T-cell (primary cell): ENCODE results near the gene ULK4. TPM values are rescaled to one million over a fixed set of nuclear protein-coding genes. Genes with fewer than 3 reads are reported as not detected.

ENCODE experiments used
- ATAC-seq, 4 experiments: fragments of 200-7000 bp in 3 of 4; fragments of 150-1000 bp in 1 of 4; cut with Tn5 transposase; replicated peaks in 1 of 4; 1 replicate in 3 of 4; 2 replicates in 1 of 4; pipeline ENCODE4 v1.10.0; 2021; ENCODE audit warnings: moderate library complexity in 3 of 4, mild to moderate bottlenecking in 2 of 4, moderate number of reproducible peaks in 1 of 4
- CTCF ChIA-PET, 2 donors: fragments of 300-600 bp; sonication (Branson Sonifier 250); formaldehyde crosslinking; loops; one replicate each; lab custom pipeline; 2022; ENCODE audit warnings: antibody characterized with exemption in 2 of 2; lab: Charles Lee
- POLR2A ChIA-PET, 2 donors: fragments of 300-600 bp; sonication (Branson Sonifier 250); formaldehyde crosslinking; loops; one replicate each; lab custom pipeline; 2022; ENCODE audit warnings: antibody characterized with exemption in 2 of 2; lab: Charles Lee
- DNase-seq, 35 experiments: peaks; one replicate each; pipeline versions ENCODE4 v3.0.0 to v3.0.0-alpha.2; 2013 to 2023
- H3K27ac ChIP-seq: one replicate; pipeline ENCODE4 v1.5.1; 2013; ENCODE audit warnings: low read length
- H3K27me3 ChIP-seq, 2 experiments: replicated peaks in 1 of 2; 1 replicate in 1 of 2; 2 replicates in 1 of 2; pipeline versions ENCODE4 v1.6.1 to v1.7.0; 2013; ENCODE audit warnings: low read length in 1 of 2, mixed read lengths in 1 of 2; ENCODE audit not compliant: control insufficient read depth in 2 of 2, insufficient read depth in 2 of 2; ENCODE audit errors: extremely low read depth in 1 of 2
- H3K36me3 ChIP-seq, 2 donors: 1 replicate in 1 of 2; 2 replicates in 1 of 2; pipeline versions ENCODE4 v1.6.1 to v1.7.0; 2013; ENCODE audit warnings: low read length in 1 of 2; ENCODE audit not compliant: control insufficient read depth in 2 of 2, insufficient read depth in 1 of 2; ENCODE audit errors: extremely low read depth in 1 of 2
- H3K4me1 ChIP-seq, 2 experiments: 1 replicate in 1 of 2; 2 replicates in 1 of 2; pipeline versions ENCODE4 v1.6.1 to v1.7.0; 2013; ENCODE audit warnings: low read length in 2 of 2, mixed read lengths in 1 of 2; ENCODE audit not compliant: insufficient read depth in 2 of 2, control insufficient read depth in 1 of 2; ENCODE audit errors: extremely low read depth in 1 of 2
- H3K4me3 ChIP-seq, 2 donors: 1 replicate in 1 of 2; 2 replicates in 1 of 2; pipeline versions ENCODE4 v1.5.1 to v1.7.0; 2013; ENCODE audit warnings: mild to moderate bottlenecking in 2 of 2, low read length in 1 of 2, moderate library complexity in 1 of 2; ENCODE audit not compliant: control insufficient read depth in 1 of 2; ENCODE audit errors: extremely low read depth in 1 of 2
- H3K9me3 ChIP-seq: 2 replicates; pipeline ENCODE4 v1.7.0; 2013
- H3K27ac Mint-ChIP-seq, 2 donors: one replicate each; pipeline ENCODE4 v1.8.0; 2020 to 2021; ENCODE audit warnings: mild to moderate bottlenecking in 2 of 2, mixed read lengths in 2 of 2
- H3K27me3 Mint-ChIP-seq, 2 donors: one replicate each; pipeline ENCODE4 v1.8.0; 2021 to 2022; ENCODE audit warnings: mixed read lengths in 2 of 2
- H3K36me3 Mint-ChIP-seq: one replicate; pipeline ENCODE4 v1.8.0; 2021; ENCODE audit warnings: mixed read lengths
- H3K4me1 Mint-ChIP-seq, 3 donors: one replicate each; pipeline ENCODE4 v1.8.0; 2020 to 2022; ENCODE audit warnings: mixed read lengths in 3 of 3, mild to moderate bottlenecking in 1 of 3
- H3K4me3 Mint-ChIP-seq, 3 donors: one replicate each; pipeline ENCODE4 v1.8.0; 2020 to 2022; ENCODE audit warnings: mild to moderate bottlenecking in 3 of 3, mixed read lengths in 3 of 3, moderate library complexity in 3 of 3
- H3K9me3 Mint-ChIP-seq, 3 donors: one replicate each; pipeline ENCODE4 v1.8.0; 2020 to 2022; ENCODE audit warnings: mixed read lengths in 3 of 3
- WGBS: methylation state at CpG from one replicate; pipeline ENCODE4 v1.1.5; 2013; ENCODE audit warnings: missing lambda C conversion rate; ENCODE audit not compliant: insufficient coverage; 5-methylcytosine and 5-hydroxymethylcytosine counted together
- total RNA-seq, 35 experiments: library from RNA in 6 of 35; stranded (reverse) in 6 of 35; fragments of 120-200 nt in 1 of 35; gene quantifications; one replicate each; pipeline versions ENCODE4 v1.2.1 to v1.2.4 and lab custom pipeline; 2013 to 2026

ULK4 gene
- total RNA-seq (10 to 100 TPM; 17.5 to 28.2 (median 19.7) TPM), total RNA-seq (lab: John Stamatoyannopoulos, UW) (13.0 to 42.8 (median 27.4) reads per million in 29 experiments)
- 25.5 TPM for total RNA-seq (2013)

DNA sequence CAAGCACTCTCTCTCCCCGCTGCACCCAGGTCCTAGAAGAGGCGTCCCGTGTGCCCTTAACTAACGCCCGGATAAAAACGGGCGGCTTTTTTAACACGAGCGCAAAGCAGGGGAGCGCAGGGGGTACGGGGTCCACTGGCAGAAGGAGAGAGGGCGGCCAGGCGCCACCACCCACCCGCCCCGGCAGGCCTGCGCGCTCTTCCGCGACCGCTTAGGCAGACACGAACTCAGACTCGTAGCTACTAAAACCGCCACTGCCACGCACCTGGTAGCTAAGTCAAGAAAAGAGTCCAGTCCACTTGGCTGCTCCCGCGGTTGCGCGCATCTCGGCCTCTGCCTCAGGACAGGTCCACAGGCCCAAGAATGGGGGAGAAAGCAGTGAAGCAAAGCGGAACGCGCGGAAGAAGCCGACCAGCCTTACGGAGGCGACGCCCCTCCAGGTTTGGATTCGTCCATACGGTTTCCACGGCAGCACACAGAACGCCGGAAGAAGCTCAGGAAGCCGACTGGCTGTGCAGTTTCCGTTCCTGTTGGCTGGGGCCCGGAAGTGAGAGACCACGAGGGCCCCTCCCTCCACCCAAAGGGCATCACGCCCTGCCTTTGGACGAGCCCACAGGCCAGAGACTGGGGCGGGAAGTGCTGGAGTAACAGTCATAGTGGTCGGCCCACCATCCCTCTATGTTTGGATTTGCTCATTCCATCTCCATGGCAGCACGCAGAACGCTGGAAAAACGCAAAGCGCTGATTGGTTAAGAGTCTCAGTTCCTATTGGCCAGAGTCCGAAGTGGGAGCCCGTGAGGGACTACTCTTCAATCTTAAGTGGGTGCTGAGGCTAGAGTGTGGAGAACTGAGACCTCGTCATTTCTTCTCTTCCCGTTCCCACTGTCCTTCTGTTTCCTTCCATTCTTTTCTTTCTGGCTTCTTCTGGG is at the start of gene ULK4:
Gene ULK4 (minus strand): TSS at position 353 of the 929 bp plus-strand sequence. CDS start 7,344 bp downstream, outside the sequence.
- H3K36me3 Mint-ChIP-seq: no peaks in the 10 kb centered on the region
- H3K4me3 Mint-ChIP-seq: peak within 1 kb of the TSS; percentile 95 to 100 (median 99)
- POLR2A ChIA-PET: interaction anchor here (0.6 to 1.0 kb wide), 8 partner anchors 11 to 1485 kb away, joined by 4 to 12 read pairs (median 6); partner anchors contain the start of gene CTNNB1 (in 1 of the 2)
- Histone ChIP-seq H3K27me3 (no peaks in the 10 kb centered on the region), H3K4me1 (peaks cover 3 to 18% of the 10 kb centered on the region in 2 experiments), H3K9me3 (no peaks in the 10 kb centered on the region), H3K27ac (peak within 1 kb of the TSS; percentile 73), H3K4me3 (peak within 1 kb of the TSS; percentile 83 to 91), H3K36me3 (no peaks in the 10 kb centered on the region)
- H3K9me3 Mint-ChIP-seq: no peaks in the 10 kb centered on the region
- peak within 1 kb of the TSS; percentile 92 to 98 for H3K27ac Mint-ChIP-seq
- ATAC-seq (peak; percentile 90 to 94 (median 92)), DNase-seq (peak; percentile 86 to 98 (median 93))
- H3K27me3 Mint-ChIP-seq: no peaks in the 10 kb centered on the region
- CTCF ChIA-PET: interaction anchor here (0.6 to 1.0 kb wide), 6 partner anchors 9 to 1505 kb away, joined by 3 to 9 read pairs (median 5); partner anchors contain the start of gene RPL14 (in 1 of the 2)
- WGBS: under 1% methylated on average over 44 of the region's 58 CpGs
- peaks cover 18 to 23% (median 20%) of the 10 kb centered on the region in 3 donors for H3K4me1 Mint-ChIP-seq

DNA sequence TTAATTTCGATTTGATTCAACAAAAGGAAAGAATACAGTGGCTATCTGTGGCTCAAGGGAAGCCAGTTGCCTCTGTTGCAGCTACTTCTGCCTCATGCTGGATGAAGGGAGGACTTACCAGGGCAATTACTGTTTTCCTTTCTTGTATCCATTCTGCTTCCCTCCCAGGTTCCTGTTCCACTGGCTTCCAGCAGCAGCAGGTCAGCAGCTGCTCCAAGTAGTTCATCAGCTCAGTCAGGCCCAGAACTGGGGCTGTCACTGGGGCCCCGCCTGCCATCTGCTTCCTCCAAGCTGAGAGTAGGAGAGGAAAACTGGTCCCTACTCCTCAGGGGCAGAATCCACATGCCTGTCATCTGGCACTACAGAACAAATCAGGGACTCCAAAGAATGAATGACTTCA is 48.6 kb upstream of the ULK4 start:
- CTCF ChIA-PET: no interaction called here
- POLR2A ChIA-PET: no interaction called here
- H3K27ac Mint-ChIP-seq: peak overlapping the region in 1 of 2 donors; percentile 28

DNA sequence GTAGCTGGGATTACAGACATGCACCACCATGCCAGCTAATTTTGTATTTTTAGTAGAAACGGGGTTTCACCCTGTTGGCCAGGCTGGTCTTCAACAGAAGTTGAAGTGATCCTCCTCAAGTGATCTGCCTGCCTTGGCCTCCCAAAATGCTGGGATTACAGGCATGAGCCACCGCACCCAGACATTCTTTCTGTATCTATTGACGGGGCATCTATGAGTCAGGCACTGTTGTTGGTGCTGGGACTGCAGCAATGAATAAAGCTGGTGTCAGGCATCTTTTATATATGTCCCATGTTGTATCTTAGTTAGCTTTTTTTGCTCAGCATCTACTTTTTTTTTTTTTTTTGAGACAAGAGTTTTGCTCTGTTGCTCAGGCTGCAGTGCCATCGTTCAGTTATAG is 47.6 kb upstream of the ULK4 start:
- DNase-seq (no peak), ATAC-seq (no peak)
- Histone ChIP-seq H3K4me1 (peaks cover 4 to 11% of the 10 kb centered on the region in 2 experiments), H3K27me3 (no peaks in the 10 kb centered on the region), H3K9me3 (no peaks in the 10 kb centered on the region), H3K36me3 (no peaks in the 10 kb centered on the region), H3K27ac (no peak overlapping the region), H3K4me3 (no peak overlapping the region)
- Mint-ChIP-seq H3K36me3 (no peaks in the 10 kb centered on the region), H3K4me3 (no peak overlapping the region), H3K27me3 (no peaks in the 10 kb centered on the region), H3K27ac (no peak overlapping the region), H3K9me3 (no peaks in the 10 kb centered on the region), H3K4me1 (peaks cover 12 to 13% (median 12%) of the 10 kb centered on the region in 3 donors)
- CTCF ChIA-PET: no interaction called here
- 89% methylated on average over 3 of the region's 4 CpGs for WGBS
- POLR2A ChIA-PET: interaction anchor here in 1 of 2 donors (0.6 kb wide), 1 partner anchor 11 kb away, joined by 3 read pairs; no protein-coding TSS in a partner anchor

More for the DNA sequence above, 48.6 kb upstream of the ULK4 start:
- Mint-ChIP-seq H3K4me3 (no peak overlapping the region), H3K4me1 (peaks cover 23 to 24% (median 23%) of the 10 kb centered on the region in 3 donors), H3K9me3 (no peaks in the 10 kb centered on the region), H3K36me3 (no peaks in the 10 kb centered on the region), H3K27me3 (no peaks in the 10 kb centered on the region)
- no peak for DNase-seq
- peaks cover 13 to 22% of the 10 kb centered on the region in 2 experiments for H3K4me1 ChIP-seq
- no CpG with 5 or more reads among the region's 2 CpGs for WGBS
- no peak overlapping the region for H3K27ac ChIP-seq
- H3K36me3 ChIP-seq: no peaks in the 10 kb centered on the region
- H3K9me3 ChIP-seq: no peaks in the 10 kb centered on the region
- no peak for ATAC-seq
- no peaks in the 10 kb centered on the region for H3K27me3 ChIP-seq
- H3K4me3 ChIP-seq: no peak overlapping the region

DNA sequence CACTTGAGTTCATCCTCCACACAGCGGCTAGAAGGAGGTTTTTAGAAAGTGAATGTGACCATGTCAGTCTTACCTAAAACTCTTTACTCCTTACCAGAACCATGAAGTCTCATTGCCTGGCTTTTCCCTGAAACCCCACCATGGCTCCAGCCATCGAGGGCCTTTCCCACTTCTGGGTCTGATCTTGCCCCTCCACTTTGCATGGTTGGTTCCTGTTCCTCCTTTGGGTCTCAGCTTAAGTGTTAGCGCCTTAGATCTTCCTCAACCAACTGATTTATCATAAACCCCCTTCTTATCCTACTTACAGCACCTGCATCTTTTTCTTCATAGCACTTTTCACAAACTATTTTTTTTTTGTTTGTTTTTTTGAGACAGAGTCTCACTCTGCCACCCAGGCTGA is 45.9 kb upstream of the ULK4 start:
- Histone ChIP-seq H3K27me3 (no peaks in the 10 kb centered on the region), H3K27ac (no peak overlapping the region), H3K36me3 (no peaks in the 10 kb centered on the region), H3K4me1 (peaks cover under 1 to 1% of the 10 kb centered on the region in 2 experiments), H3K9me3 (no peaks in the 10 kb centered on the region), H3K4me3 (no peak overlapping the region)
- CTCF ChIA-PET: no interaction called here
- Mint-ChIP-seq H3K36me3 (no peaks in the 10 kb centered on the region), H3K27ac (no peak overlapping the region), H3K9me3 (no peaks in the 10 kb centered on the region), H3K4me3 (no peak overlapping the region), H3K27me3 (no peaks in the 10 kb centered on the region), H3K4me1 (peaks cover 5 to 7% (median 6%) of the 10 kb centered on the region in 3 donors)
- no peak for ATAC-seq
- POLR2A ChIA-PET: no interaction called here
- DNase-seq: no peak
- WGBS: 55% methylated on average over 1 of the region's 3 CpGs

DNA sequence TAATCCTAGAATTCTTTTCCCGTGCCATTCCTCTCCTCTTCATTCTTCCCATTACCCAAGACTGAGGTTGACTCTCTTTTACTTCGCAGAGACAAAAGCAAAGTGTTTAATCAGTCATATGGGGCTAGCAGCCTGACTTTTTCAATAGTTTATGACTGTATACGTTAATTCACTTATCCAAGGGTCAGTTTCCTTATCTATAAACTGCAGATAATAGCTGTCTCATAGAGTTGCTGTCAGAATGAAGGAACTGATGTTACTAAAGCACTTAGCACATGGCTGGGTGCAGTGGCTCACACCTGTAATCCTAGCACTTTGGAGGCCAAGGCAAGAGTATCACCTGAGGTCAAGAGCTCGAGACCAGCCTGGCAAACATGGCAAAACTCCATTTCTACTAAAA is 43.5 kb upstream of the ULK4 start:
- POLR2A ChIA-PET: interaction anchor here in 1 of 2 donors (1.1 kb wide), 1 partner anchor 13 kb away, joined by 7 read pairs; no protein-coding TSS in a partner anchor
- CTCF ChIA-PET: no interaction called here
- no peak overlapping the region for H3K4me3 Mint-ChIP-seq
- no peaks in the 10 kb centered on the region for H3K36me3 Mint-ChIP-seq
- Histone ChIP-seq H3K27me3 (no peaks in the 10 kb centered on the region), H3K27ac (no peak overlapping the region), H3K9me3 (no peaks in the 10 kb centered on the region), H3K4me3 (no peak overlapping the region), H3K36me3 (no peaks in the 10 kb centered on the region), H3K4me1 (no peaks in the 10 kb centered on the region)
- no peak for DNase-seq
- H3K27me3 Mint-ChIP-seq: no peaks in the 10 kb centered on the region
- H3K4me1 Mint-ChIP-seq: no peaks in the 10 kb centered on the region
- peaks cover 0 to 5% (median 4%) of the 10 kb centered on the region in 3 donors for H3K9me3 Mint-ChIP-seq
- WGBS: 83% methylated on average over 1 of the region's 4 CpGs
- no peak for ATAC-seq
- no peak overlapping the region for H3K27ac Mint-ChIP-seq

DNA sequence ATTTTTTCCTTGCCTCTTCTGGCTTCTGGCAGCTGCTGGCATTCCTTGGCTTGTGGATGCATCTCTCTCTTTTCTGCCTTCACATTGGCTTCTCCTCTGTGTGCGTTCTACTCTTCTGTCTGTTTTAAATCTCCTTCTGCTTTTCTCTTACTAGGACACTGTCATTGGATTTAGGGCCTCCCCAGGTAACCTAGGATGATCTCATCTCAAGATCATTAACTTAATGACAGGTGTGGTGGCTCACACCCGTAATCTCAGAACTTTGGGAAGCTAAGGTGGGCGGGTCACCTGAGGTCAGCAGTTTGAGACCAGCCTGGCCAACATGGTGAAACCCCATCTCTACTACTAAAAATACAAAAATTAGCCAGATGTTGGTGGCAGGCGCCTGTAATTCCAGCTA is 40.9 kb upstream of the ULK4 start:
- DNase-seq (no peak), ATAC-seq (no peak)
- H3K36me3 Mint-ChIP-seq: no peaks in the 10 kb centered on the region
- H3K9me3 Mint-ChIP-seq: peaks cover 0 to 5% (median 4%) of the 10 kb centered on the region in 3 donors
- no peak overlapping the region for H3K27ac ChIP-seq
- no peaks in the 10 kb centered on the region for H3K9me3 ChIP-seq
- H3K27ac Mint-ChIP-seq: no peak overlapping the region
- H3K4me3 Mint-ChIP-seq: no peak overlapping the region
- H3K4me3 ChIP-seq: no peak overlapping the region
- no peaks in the 10 kb centered on the region for H3K27me3 Mint-ChIP-seq
- CTCF ChIA-PET: no interaction called here
- POLR2A ChIA-PET: no interaction called here
- H3K36me3 ChIP-seq: no peaks in the 10 kb centered on the region
- H3K4me1 ChIP-seq: no peaks in the 10 kb centered on the region
- WGBS: 100% methylated on average over 2 of the region's 4 CpGs
- no peaks in the 10 kb centered on the region for H3K27me3 ChIP-seq
- H3K4me1 Mint-ChIP-seq: no peaks in the 10 kb centered on the region
